ENCODE measurements around the gene TEKTIP1.

- TF ChIP-seq CTCF (IDR thresholded peaks at IDR 0.05; ENCODE audit: low read length) (no peak), EZH2 (IDR thresholded peaks at IDR 0.05; ENCODE audit: borderline replicate concordance, low read length) (no peak)
These were observed 22.2 kb upstream of the TEKTIP1 start for GRCh38 chr19:3516675-3517207.
